DND-41 (cell line): ENCODE measurements around the gene FAM53B.

Source experiments
- ATAC-seq: fragments of 200-7000 bp; cut with Tn5 transposase; 3 replicates; pipeline ENCODE4 v1.9.1; 2021; ENCODE audit warnings: low read depth; ENCODE audit not compliant: insufficient read depth
- DNase-seq: peaks from one replicate; pipeline ENCODE4 v3.0.0-alpha.2; 2020
- H2AFZ ChIP-seq: 2 replicates; pipeline ENCODE4 v1.6.0; 2012; ENCODE audit warnings: low read depth, low read length
- H3K27ac ChIP-seq: 2 replicates; pipeline ENCODE4 v1.5.1; 2012; ENCODE audit warnings: low read length, inconsistent platforms
- H3K27me3 ChIP-seq: fragments of 200-600 bp; sonication (generic); 2 replicates; pipeline ENCODE4 v1.6.0; 2012; ENCODE audit warnings: low read length, mild to moderate bottlenecking, inconsistent platforms; ENCODE audit not compliant: insufficient read depth, poor library complexity
- H3K36me3 ChIP-seq: 2 replicates; pipeline ENCODE4 v1.5.1; 2012; ENCODE audit warnings: low read length, inconsistent platforms; ENCODE audit not compliant: insufficient read depth
- H3K4me1 ChIP-seq: 2 replicates; pipeline ENCODE4 v1.5.1; 2012; ENCODE audit warnings: mild to moderate bottlenecking, low read length; ENCODE audit not compliant: insufficient read depth
- H3K4me2 ChIP-seq: 2 replicates; pipeline ENCODE4 v1.6.0; 2012; ENCODE audit warnings: mild to moderate bottlenecking, moderate library complexity, low read length, inconsistent platforms; ENCODE audit not compliant: insufficient read depth
- H3K4me3 ChIP-seq, 2 experiments: fragments of 200-600 bp in 1 of 2; shearing (Covaris generic) in 1 of 2; 2 replicates each; pipeline ENCODE4 v1.5.1; 2012 to 2016; ENCODE audit warnings: inconsistent platforms in 2 of 2, low read length in 2 of 2, mild to moderate bottlenecking in 2 of 2, low read depth in 1 of 2, moderate library complexity in 1 of 2
- H3K79me2 ChIP-seq: 2 replicates; pipeline ENCODE4 v1.6.0; 2012; ENCODE audit warnings: low read length, inconsistent platforms; ENCODE audit not compliant: insufficient read depth
- H3K9ac ChIP-seq: 2 replicates; pipeline ENCODE4 v1.6.0; 2012; ENCODE audit warnings: low read depth, mild to moderate bottlenecking, inconsistent platforms, low read length, moderate library complexity
- H3K9me3 ChIP-seq: 2 replicates; pipeline ENCODE4 v1.5.1; 2012; ENCODE audit warnings: low read length, moderate library complexity, mild to moderate bottlenecking, inconsistent platforms; ENCODE audit not compliant: insufficient read depth, severe bottlenecking
- H4K20me1 ChIP-seq: 2 replicates; pipeline ENCODE4 v1.6.0; 2012; ENCODE audit warnings: low read length; ENCODE audit not compliant: insufficient read depth
- EZH2 ChIP-seq: IDR thresholded peaks from 3 replicates; pipeline ENCODE4 v1.6.1; 2012; ENCODE audit warnings: borderline replicate concordance, low read depth, mild to moderate bottlenecking, moderate library complexity, low read length, inconsistent platforms; ENCODE audit not compliant: severe bottlenecking
- TF ChIP-seq, protein P1 (sequence below): IDR thresholded peaks from 2 replicates; pipeline ENCODE4 v1.5.1; 2012; ENCODE audit warnings: borderline replicate concordance, low read length, moderate library complexity, mild to moderate bottlenecking; ENCODE audit not compliant: poor library complexity, severe bottlenecking; ENCODE audit errors: extremely low read depth

The FAM53B gene

GRCh38 chr10:124576526-124577420 lies 167.4 kb downstream of the FAM53B start:
- Histone ChIP-seq H4K20me1 (no peaks in the 10 kb centered on the region), H2AFZ (no peak overlapping the region), H3K4me2 (no peak overlapping the region), H3K9ac (no peak overlapping the region), H3K4me3 (no peak overlapping the region), H3K27me3 (no peaks in the 10 kb centered on the region), H3K4me1 (no peaks in the 10 kb centered on the region), H3K36me3 (no peaks in the 10 kb centered on the region), H3K27ac (no peak overlapping the region), H3K79me2 (no peaks in the 10 kb centered on the region), H3K9me3 (peaks cover 6% of the 10 kb centered on the region)
- TF ChIP-seq, protein P1, sequence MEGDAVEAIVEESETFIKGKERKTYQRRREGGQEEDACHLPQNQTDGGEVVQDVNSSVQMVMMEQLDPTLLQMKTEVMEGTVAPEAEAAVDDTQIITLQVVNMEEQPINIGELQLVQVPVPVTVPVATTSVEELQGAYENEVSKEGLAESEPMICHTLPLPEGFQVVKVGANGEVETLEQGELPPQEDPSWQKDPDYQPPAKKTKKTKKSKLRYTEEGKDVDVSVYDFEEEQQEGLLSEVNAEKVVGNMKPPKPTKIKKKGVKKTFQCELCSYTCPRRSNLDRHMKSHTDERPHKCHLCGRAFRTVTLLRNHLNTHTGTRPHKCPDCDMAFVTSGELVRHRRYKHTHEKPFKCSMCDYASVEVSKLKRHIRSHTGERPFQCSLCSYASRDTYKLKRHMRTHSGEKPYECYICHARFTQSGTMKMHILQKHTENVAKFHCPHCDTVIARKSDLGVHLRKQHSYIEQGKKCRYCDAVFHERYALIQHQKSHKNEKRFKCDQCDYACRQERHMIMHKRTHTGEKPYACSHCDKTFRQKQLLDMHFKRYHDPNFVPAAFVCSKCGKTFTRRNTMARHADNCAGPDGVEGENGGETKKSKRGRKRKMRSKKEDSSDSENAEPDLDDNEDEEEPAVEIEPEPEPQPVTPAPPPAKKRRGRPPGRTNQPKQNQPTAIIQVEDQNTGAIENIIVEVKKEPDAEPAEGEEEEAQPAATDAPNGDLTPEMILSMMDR: no peak
- TF ChIP-seq EZH2: no peak
- no peak for DNase-seq
- no peak for ATAC-seq

DNA sequence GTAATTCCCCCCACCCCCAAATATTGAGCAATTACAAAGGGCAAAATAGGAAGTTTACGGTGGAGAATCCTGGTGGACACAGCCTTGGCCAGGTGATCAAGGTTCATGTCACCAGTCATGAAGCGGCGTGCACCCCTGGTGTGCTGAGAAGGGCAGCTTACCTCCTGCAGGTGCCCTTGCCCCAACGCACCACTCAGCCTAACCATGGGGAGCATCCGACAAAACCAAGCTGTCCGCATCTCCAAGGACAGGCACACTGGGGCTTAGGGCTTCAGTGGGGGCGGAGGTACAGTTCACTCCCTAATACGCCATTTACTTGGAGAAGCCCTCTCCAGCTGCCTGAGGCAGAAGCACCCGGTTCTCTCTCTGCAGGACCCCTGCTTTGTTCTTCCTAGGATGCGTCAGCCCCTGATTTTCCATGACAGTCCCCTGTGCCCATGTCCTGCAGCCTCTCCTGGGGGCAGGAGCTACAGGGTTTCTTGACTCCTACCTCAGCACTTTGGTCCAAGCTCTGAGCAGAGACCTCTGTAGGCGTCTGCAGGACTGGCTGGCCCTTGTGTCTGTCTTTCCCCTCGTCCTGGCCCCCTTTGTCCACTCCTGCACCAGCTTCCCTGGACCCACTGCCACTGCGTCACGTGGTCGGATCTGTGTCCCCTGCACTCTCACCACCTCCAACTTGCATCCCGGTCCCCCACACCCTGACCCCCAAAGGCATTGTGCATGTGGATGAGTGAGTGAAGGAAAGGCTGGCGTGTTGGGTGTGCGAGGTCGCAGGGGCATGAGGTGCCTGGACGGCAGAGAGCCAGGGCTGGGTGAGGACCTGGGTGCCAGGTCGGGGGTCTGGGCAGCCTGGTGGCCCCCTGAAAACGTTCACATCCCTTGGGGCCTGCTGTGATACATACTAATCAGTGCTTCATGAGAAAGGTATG lies 168.8 kb downstream of the FAM53B start:
- no peak for DNase-seq
- ATAC-seq: no peak
- H3K4me2 ChIP-seq: no peak overlapping the region
- H3K79me2 ChIP-seq: no peaks in the 10 kb centered on the region
- no peaks in the 10 kb centered on the region for H3K4me1 ChIP-seq
- H3K36me3 ChIP-seq: no peaks in the 10 kb centered on the region
- H2AFZ ChIP-seq: no peak overlapping the region
- no peaks in the 10 kb centered on the region for H4K20me1 ChIP-seq
- TF ChIP-seq, protein P1: no peak
- TF ChIP-seq EZH2: no peak
- no peaks in the 10 kb centered on the region for H3K27me3 ChIP-seq
- H3K9ac ChIP-seq: no peak overlapping the region
- H3K9me3 ChIP-seq: peaks cover 5% of the 10 kb centered on the region
- no peak overlapping the region for H3K27ac ChIP-seq
- no peak overlapping the region for H3K4me3 ChIP-seq

GRCh38 chr10:124574456-124575070 lies 169.6 kb downstream of the FAM53B start:
- no peaks in the 10 kb centered on the region for H4K20me1 ChIP-seq
- ATAC-seq: no peak
- H2AFZ ChIP-seq: no peak overlapping the region
- H3K4me2 ChIP-seq: no peak overlapping the region
- no peak overlapping the region for H3K27ac ChIP-seq
- TF ChIP-seq EZH2: no peak
- no peaks in the 10 kb centered on the region for H3K9me3 ChIP-seq
- H3K9ac ChIP-seq: no peak overlapping the region
- H3K79me2 ChIP-seq: no peaks in the 10 kb centered on the region
- H3K4me1 ChIP-seq: no peaks in the 10 kb centered on the region
- H3K36me3 ChIP-seq: no peaks in the 10 kb centered on the region
- no peaks in the 10 kb centered on the region for H3K27me3 ChIP-seq
- no peak for DNase-seq
- H3K4me3 ChIP-seq: no peak overlapping the region
